COR-L47 (cell line): Measurements from ENCODE around the gene LRMDA.

Source experiments
- DNase-seq: peaks from one replicate; lab custom pipeline; 2025; lab: John Stamatoyannopoulos, UW

The LRMDA gene

DNA sequence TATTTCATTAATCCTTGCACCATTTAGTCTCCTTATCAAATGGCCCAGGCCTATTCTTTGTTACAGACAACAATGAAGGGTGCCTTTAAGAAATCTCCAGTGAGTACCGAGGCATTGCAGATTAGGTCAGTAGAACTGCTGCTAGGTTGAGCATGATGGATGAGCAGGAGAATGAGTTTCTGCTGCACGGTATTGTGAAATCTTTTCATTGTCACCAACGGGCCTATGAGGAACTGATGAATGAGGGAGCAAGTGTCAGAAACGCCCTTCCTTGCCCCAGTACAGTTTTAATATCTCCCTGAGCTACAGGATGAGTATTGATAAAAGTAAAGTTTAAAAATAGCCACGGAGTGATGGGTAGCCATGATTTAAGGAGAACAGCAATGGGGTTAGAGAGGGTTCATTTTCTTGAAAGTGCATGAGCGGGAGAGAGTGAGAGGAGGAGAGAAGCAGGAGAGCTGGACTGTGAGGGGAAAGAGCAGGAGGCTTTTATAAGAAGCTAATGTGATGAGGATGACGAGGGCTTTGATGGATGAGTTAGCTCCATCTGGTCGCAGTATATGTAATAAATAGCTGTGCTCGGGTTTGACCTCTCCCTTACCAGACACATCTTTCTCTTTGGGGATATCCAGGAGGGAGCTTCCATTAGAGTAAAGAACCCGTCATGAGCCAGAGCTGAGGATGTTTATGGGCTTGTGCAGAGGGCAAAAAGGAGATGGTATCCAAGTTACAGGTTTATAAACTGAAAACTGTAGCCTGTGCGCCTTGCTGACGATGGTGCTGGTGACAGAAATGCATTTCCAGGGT is 526.1 kb downstream of the LRMDA start:
- no peak for DNase-seq

DNA sequence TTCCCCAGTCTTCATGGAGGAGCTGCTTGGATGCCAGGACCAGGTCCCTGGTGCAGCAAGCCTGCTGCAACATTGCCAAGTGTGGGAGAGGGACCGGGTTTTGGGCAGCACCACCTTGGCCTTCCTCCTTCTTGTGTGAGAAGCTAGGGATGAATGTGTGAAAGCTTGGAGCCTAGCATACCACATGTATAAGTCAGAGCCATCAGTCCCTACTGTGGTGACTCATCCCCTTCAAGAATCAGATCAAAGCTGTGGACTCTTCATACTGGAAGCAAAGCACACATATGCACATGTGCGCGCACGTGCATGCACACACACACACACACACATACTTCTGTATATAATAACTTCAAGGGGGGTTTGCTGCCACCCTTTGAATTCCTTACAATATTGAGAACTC is 527.8 kb downstream of the LRMDA start:
- DNase-seq: no peak

DNA sequence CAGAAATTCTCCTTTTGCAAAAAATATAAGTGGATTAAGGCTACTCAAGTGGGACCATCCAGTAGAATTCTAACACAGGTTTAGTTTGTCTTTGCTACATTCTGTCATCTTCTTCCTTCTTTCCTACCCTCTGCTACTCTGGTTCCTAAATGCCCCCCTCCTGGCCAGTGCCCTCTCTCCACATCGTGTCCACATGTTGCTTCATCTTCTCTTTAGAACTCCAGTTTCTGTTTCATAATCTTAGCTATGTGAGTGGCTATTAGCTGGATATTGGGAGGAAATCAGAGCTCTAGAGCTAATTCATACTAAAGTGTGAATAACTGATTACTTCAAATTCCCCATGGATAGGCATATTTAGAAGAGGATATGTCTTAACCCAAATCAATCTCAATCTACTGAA is 528.5 kb downstream of the LRMDA start:
- no peak for DNase-seq

DNA sequence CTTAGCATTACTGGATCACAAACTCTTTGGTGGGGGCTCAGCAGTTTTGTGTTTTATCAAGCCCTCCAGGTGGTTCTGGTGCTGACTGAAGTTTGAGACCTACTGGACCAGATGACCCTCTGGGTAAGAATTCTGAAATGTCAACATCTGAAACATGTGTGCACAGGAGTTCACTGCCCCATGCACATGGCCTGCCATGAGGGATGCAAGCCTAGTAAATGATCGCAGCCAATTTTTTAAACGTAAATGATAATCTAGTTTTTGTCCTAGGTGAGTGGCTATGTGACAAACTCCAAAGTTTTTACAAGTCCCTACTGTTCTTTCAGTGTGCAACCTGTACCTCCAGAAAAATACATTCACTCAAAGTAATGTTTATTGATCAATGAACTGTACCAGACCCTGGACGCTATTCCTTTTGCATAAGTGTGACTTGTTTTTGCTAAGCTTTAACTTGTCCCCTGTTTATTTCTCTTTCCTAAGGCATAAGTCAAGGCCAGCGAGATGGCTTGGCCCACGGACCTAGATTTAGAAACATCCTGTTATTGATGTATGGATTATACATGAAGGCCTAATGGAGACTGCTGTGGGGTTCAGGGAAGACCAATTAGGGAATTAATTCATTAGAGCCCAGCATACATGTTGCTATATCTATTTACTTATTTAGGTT is 531.1 kb downstream of the LRMDA start:
- no peak for DNase-seq

DNA sequence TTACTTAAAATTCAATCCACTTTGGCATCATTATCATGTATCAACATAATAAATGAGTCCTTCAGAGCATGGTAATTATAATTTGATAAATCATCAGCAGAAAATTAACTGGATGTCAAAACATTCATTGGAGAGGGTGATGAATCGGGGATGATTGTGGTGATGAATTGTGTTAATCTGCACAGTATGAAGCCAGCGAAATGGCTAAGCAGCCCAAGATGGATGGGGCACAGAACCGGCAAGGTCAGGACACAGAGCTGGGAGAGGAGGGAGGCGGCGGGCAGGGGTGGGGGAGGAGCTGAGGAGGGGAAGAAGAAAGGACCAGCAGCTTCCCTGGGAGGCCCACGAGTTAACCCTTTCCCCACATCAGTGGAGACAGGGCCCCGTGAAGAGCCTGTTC is 536.1 kb downstream of the LRMDA start:
- peak; percentile 51 for DNase-seq

DNA sequence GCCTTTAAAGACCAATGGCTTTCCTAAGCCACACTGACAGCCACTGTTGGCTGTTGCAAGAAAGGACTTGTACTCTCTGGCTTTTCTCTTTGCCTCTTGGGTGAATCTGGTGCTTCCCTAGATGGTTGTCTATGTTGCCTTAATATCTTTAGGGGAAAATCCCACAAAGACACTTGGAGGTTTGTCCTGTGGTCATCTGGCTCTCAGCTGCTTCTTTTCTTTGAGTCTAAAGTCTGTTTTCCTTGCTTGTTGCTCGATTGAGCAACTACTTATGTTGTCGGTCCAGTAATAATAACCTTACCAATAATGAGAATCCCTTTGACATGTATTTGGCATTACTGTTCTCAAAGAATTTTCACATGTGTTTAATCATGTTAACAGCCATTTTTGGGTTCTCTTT is 537.6 kb downstream of the LRMDA start:
- DNase-seq: no peak

DNA sequence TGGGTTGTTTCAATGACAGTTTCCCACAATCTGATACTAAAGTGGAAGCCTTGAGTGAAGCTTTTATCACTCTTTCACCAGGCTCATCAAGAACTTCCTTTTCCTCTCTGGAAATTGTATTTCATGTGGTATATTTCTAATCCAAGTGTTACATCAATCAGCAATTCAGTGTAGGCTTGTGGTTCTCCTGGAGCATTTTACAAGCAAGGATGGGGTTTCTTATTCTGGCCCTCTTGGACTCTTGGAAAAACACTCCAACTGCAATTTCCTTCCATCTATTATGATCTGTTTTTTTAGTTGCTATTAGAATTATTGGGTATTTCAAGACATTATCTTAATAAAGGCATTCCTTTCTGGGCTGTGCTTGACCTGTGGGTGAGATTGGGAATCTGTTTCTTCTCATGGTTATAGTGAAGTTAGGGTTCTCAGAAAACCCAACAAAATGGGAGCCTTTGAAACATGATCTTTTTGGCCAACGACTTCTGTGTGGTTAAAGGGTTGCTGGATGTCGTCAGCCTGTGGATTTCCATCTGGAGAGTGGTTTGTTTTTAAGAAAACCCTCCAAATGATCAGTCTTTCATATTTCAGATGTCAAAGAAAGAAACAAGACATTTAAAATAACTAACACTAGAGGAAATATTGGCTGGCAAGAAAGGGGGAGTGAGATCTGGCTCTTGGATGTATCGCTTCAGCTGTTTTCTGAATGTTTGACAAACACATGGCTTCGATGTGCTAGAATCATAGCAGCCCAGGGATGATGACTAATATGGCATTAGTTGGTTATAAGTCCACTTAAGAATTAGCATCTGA is 540.2 kb downstream of the LRMDA start:
- DNase-seq: no peak

DNA sequence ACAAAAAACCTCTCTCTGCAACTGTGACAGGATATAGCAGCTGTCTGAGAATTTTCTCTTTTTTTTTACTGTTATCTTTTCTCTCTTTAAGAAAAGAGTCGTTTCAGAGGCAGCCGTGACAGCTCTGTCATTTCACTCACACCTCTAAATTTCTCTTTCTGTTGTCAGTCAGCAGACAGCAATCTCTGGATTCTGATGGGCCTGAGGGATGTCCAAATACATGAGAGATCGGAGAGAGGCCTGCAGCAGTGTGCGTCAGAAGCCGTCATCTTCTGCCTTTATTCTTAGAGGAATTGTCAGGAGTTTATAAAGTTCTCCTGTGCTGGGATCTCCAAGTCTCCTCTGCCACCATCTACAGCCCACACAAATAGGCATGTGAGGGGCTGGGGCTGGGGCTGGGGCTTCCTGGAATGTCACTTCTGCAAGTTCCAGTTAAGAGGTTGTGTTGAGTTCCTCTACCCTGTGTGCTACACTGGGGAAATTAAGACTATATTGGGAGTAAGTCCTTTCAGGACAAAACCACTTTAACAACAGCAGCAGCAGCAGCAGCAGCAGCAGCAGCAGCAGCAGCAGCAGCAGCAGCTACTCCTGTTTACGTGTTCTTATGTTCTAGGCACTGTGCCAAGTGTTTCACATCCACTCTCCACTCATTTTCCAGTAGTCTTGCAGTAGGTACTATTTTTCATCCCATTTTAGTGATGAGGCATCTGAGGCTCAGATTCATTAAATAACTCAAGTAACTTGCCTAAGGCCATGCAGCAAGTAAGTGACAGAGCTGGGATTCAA is 541.3 kb downstream of the LRMDA start:
- peak; percentile 57 for DNase-seq

DNA sequence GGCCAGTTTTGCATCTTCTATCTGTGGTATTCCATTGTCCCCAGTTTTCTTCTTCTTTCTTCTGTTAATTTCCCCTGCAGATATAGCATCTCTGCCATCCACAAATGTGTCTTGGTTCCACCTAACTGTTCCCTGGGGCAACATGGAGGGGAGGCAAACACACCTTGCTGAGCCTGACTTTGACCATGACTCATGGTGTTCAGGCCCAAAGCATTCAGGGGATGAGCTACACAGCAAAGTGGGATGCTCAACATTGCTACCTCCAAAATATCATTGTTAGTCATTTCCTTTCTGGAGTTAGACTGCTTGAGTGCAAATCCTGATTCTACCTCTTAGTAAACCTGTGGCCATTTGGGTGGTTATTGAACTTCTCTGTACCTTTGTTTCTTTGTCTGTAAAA is 542.7 kb downstream of the LRMDA start:
- DNase-seq: no peak

DNA sequence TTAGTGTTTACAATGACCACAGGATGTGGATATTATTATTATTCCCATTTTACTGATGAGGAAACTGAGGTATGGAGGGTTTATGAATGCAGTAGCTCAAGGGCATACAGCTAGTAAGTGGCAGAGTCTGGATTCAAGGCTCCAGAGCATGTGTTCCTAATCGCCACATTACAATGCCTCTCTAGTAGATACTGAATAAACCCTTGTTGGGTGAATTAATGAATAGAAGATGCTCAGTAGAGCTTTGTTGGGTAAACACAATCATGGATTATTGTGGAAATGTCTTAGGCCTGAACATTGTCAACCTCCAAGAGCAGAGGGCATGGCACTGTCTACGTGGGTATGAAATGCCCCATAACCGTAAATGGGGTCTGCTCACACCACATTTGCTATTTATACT is 545.3 kb downstream of the LRMDA start:
- DNase-seq: no peak

DNA sequence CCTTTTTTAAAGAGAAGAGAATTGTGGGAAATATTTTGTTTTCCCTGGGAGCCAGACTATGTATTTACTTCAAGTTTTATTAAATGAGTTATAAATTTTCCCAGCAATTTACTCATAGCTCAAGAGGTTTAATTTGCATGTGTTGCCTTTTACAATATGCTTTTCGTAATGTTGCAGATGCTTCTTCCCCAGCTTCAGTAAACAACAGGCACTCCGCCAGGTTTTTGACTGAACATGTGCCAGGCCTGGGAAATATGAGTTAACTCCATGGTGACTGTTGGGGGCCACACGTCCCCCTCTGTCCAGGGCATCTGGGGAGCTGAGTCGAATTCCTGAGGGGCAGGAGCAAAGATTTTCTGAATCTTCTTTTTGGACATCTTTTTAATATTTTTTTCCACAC is 545.7 kb downstream of the LRMDA start:
- no peak for DNase-seq

DNA sequence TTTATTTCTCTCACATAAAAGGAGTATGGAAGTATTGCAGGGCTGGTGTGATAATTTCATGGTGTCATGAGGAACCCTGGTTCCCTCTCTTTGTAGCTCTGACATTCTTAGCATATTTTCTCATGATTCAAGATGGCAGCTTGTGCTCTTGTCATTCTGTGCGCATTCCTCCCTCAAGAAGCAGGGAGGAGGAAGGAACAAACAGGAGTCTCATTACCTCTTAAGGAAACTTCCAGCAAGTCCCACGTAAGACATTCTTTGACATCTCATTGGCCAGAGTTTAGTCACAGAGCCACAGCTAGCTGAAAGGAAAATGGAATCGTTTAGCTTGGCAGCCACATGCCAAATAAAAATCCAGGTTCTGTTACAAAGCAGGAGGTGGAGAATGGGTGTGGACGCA is 546.8 kb downstream of the LRMDA start:
- no peak for DNase-seq

DNA sequence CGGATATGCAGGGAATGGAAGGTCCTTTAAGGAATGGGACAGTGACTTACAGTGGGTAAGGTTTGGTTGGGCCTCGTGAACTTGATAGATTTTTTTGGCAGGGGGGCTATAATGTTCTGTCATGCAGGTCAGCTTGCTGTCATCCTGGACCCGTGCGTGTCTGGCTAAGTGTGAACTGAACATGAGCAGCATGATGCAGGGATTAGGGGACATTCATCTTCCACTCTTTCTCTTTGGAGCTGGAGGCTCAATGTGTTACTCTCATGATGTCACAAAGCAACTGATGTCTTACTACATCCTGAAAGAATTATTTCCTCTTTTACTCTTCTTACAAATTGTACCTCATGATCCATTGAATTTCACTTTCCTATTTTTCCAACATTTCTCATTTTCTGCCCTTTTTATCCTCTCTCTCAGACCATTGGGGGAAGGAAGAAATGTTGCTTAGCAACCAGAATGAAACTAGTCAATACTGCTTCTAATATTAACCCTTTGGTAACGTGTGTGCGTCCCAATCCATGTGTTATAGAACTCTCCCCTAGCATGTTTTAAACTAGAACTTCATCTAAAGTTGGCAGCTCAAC is 549.1 kb downstream of the LRMDA start:
- DNase-seq: no peak

DNA sequence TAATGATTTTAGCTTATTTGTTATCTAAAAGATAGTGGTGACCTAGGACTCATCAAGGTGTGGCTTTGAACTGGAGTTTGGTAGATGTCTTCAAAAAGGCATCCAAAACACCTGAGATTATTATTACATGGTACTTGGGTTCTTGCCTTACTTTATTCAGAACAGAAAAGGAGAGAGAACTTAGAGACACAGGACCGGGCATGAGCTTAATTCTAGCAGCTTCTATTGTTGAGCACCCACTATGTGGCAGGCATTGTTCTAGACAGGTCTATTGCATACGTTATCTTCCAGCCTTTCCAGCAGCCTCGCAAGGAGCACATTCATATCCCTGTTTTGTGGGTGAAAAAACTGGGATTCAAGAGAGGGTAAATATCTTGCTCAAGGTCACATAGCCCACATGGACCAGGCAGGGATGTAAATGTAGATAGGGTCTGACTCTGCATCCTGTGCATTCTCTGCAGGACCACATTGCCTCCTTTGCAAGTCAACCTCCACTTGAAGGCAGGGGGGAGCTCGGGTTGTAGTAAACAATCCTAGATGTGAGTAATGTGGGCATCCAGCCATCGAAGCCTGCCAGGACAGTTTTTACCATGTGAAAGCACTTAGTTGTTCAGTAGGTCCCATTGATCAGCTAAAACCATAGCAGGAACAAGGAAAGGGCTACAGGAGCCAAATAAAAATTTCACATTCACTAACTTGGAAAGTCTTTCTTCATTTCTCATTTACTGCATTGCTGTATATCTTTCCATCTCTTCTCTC is 551.4 kb downstream of the LRMDA start:
- no peak for DNase-seq

DNA sequence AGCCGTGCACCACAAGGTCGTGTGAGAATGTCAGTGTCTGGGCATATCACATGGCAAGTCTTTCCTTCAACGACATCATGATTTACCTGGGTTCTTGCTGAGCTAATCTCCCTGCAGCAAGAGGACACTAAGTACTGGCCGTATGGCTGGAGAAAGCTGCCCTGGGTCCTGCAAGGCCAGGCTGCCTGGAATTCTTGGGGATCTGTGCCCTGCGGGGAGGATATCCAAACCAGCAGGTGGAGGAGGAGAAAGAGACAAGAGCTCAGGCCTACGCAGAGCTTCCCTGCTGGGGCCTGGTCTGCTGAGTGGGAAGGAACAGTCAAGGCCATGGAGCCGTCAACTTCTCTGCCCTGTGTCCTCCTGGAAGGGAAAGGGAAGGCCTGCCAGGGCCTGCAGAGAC is 552.6 kb downstream of the LRMDA start:
- DNase-seq: no peak

DNA sequence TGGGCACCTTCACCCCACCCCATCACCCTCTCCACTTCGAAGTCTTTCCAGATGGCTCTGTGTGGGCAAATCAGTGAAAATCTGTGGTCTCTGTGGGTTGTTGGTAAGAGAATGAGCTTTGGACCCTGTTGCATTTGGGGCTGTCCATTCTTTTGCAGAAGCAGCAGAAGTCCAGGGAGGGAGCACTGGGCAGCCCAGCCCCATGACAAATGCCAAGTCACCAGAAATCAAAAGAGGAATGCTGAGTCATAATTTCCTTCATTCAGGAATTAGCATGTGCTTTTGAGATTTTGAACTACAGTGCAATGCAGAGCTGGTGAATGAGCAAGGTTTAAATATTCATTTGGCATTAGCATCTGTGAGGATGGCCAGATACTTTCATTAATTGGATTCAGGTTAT is 556.2 kb downstream of the LRMDA start:
- no peak for DNase-seq

DNA sequence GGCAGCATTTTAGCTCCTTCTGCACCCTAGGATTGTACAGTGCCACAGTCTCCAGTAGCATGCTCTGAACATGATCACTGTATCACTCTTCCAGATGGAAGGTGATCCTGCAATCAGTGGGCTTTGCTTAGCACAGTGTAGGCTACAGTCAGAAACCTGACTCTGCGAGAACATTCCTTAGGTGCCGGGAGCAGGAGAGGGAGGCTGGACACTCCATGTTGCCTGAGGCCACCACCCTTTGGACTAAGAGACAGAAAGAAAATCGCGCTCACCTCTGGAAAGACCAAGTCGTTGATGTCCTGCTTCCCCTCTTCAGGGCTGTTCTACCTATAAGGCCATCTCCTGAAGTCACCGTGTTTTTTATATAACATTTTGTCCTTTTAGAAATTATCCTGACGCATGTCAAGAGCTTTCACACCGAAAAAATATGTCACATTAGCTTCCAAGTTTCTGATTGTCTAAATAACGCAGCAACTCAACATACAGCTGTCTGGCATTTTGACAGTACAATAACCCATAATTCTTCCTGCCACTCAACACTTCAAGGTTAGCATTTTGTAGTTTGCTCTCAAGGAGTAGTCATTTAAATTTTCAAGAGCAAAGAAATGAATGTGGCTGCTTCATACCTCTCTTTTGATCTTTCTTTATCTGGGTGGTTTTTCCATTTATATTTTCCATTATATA is 563.1 kb downstream of the LRMDA start:
- DNase-seq: no peak

DNA sequence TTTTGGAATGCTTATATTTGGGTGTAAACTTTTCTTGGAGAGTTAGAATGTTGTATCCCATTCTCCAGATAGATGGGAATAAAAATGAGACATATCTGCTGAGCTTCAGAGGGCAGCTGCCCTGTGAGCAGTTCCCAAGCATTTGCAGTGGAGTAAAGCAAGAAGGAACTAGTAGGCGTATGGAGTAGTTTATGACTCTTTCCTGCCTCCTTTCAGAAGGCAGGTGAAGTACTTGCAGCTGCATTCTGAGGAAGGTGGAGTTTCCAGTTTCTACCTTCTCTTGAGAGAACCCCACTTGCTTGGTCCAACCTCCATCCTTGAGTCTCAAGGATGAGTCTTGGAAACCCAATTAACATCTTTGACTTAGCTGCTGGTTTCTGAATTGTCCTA is 563.6 kb downstream of the LRMDA start:
- no peak for DNase-seq

DNA sequence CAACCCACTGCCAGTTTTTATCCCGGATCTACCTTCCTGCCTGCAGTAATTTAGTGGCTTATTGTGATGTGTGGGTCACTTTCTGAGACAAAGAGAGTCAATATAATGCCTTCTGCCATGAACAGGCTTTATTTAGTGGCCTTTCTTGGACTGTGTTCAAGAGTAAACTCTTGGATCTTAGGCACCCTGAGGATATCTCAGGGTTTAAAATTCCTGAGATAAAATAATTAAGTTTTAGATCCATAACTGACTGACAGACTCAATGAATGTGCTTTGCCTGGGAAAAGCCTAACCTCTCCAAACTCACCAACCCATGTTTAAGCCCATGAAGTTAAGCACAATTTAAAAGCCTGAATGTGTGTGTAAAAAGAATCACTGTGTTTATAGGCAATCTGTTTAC is 564.3 kb downstream of the LRMDA start:
- no peak for DNase-seq

DNA sequence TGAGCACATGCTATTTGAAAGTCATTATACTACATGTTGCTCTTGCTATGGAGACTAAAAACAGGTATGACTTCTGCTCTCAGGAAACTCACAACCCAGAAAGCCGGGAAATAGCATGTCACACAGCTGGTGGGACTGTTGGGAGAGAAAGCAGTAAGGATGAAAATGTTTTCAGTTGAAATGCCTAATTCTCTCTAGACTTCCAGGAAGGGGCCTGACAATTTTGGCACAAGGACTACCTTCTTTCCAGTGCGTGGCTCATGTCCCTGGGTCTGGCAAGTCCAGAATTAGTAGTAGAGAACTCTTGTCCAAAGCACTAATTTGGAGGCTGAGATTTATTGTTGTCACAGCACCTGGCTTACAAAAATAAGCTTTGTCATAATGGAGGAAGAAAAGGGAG is 567.6 kb downstream of the LRMDA start:
- DNase-seq: no peak
